A673 (cell line): ENCODE results near the gene PCNT.

Experiments used
- CTCF ChIP-seq: fragments of 300-800, 200-600 bp; sonication (generic); conservative IDR thresholded peaks from 2 replicates; pipeline ENCODE4 v1.5.1; 2017; ENCODE audit warnings: low read depth, mild to moderate bottlenecking, antibody characterized with exemption, low read length, moderate library complexity, mixed read lengths
- EZH2 ChIP-seq: fragments of 200-600 bp; sonication (generic); IDR thresholded peaks from 2 replicates; pipeline ENCODE4 v1.6.1; 2017; ENCODE audit warnings: borderline replicate concordance, low read depth, mild to moderate bottlenecking, mixed read lengths, antibody characterized with exemption, low read length; ENCODE audit not compliant: poor library complexity, severe bottlenecking

- TF ChIP-seq EZH2 = no peak
- no peak for TF ChIP-seq CTCF
These were observed 148.3 kb downstream of the PCNT start for GRCh38 chr21:46472246-46472645.
